Measurements from ENCODE around the gene SLC25A39. TPM values are rescaled to one million over a fixed set of nuclear protein-coding genes. Genes with fewer than 3 reads are reported as not detected.
A peak's percentile ranks its signal among the peaks of the same experiment; 100 is the strongest.

The SLC25A39 gene
- total RNA-seq, 2 donors from 2014 or later: 116 to 132 TPM

- Histone ChIP-seq H3K27ac (no peak overlapping the region), H3K9me3 (no peaks in the 10 kb centered on the region), H3K27me3 (replicated peaks; ENCODE audit: insufficient read depth) (no peaks in the 10 kb centered on the region), H3K36me3 (peaks cover 6 to 17% of the 10 kb centered on the region in 2 donors), H3K4me3 (no peak overlapping the region), H3K4me1 (replicated peaks) (no peaks in the 10 kb centered on the region)
- no peak for TF ChIP-seq POLR2AphosphoS5 (IDR thresholded peaks at IDR 0.05)
- TF ChIP-seq CTCF (IDR thresholded peaks at IDR 0.05): no peak
- TF ChIP-seq POLR2A (IDR thresholded peaks at IDR 0.05): no peak
- 7% methylated on average over 38 of the region's 38 CpGs for WGBS
- intact Hi-C loops (cut with DNase I): no loop called here
- DNase-seq (ENCODE audit: low spot score): no peak
Measured at GRCh38 chr17:44315760-44316731, 8.6 kb downstream of the SLC25A39 start.

- peak overlapping the region; percentile 18 to 27 for H3K4me3 ChIP-seq
- TF ChIP-seq POLR2A (IDR thresholded peaks at IDR 0.05) (no peak), CTCF (IDR thresholded peaks at IDR 0.05) (no peak), POLR2AphosphoS5 (IDR thresholded peaks at IDR 0.05) (no peak)
- intact Hi-C loops (cut with DNase I): no loop called here
- whole genome bisulfite sequencing: 1% methylated on average over 76 of the region's 81 CpGs
- peaks cover 0 to 7% of the 10 kb centered on the region in 2 donors for H3K36me3 ChIP-seq
- H3K27me3 ChIP-seq (replicated peaks; ENCODE audit: insufficient read depth): no peaks in the 10 kb centered on the region
- DNase-seq (ENCODE audit: low spot score): no peak
- no peak overlapping the region for H3K27ac ChIP-seq
- no peaks in the 10 kb centered on the region for H3K4me1 ChIP-seq (replicated peaks)
- no peaks in the 10 kb centered on the region for H3K9me3 ChIP-seq
Measured at GRCh38 chr17:44314869-44315661, 9.6 kb downstream of the SLC25A39 start.

- intact Hi-C loops (cut with DNase I): no loop called here
- no peak overlapping the region for H3K4me3 ChIP-seq
- H3K27ac ChIP-seq: no peak overlapping the region
- TF ChIP-seq POLR2AphosphoS5 (IDR thresholded peaks at IDR 0.05) (no peak), POLR2A (IDR thresholded peaks at IDR 0.05) (no peak), CTCF (IDR thresholded peaks at IDR 0.05) (no peak)
- WGBS: 32% methylated on average over 10 of the region's 11 CpGs
- no peaks in the 10 kb centered on the region for H3K27me3 ChIP-seq (replicated peaks; ENCODE audit: insufficient read depth)
- no peak for DNase-seq (ENCODE audit: low spot score)
- no peaks in the 10 kb centered on the region for H3K9me3 ChIP-seq
- H3K36me3 ChIP-seq: peaks cover 0 to 2% of the 10 kb centered on the region in 2 donors
- H3K4me1 ChIP-seq (replicated peaks): no peaks in the 10 kb centered on the region
Measured at GRCh38 chr17:44314524-44314868, 10.1 kb downstream of the SLC25A39 start.

- no peak overlapping the region for H3K4me3 ChIP-seq
- no peak for TF ChIP-seq POLR2AphosphoS5 (IDR thresholded peaks at IDR 0.05)
- TF ChIP-seq POLR2A (IDR thresholded peaks at IDR 0.05): no peak
- no peak for TF ChIP-seq CTCF (IDR thresholded peaks at IDR 0.05)
- 80% methylated on average over 7 of the region's 7 CpGs for WGBS
- DNase-seq (ENCODE audit: low spot score): no peak
- H3K36me3 ChIP-seq: no peaks in the 10 kb centered on the region
- no peaks in the 10 kb centered on the region for H3K9me3 ChIP-seq
- intact Hi-C loops (cut with DNase I): no loop called here
- no peak overlapping the region for H3K27ac ChIP-seq
- no peaks in the 10 kb centered on the region for H3K27me3 ChIP-seq (replicated peaks; ENCODE audit: insufficient read depth)
- H3K4me1 ChIP-seq (replicated peaks): no peaks in the 10 kb centered on the region
Measured at GRCh38 chr17:44314031-44314430, 10.6 kb downstream of the SLC25A39 start.
